HG03159 (cell line): ENCODE measurements around the gene TARS2.

Experiments used
- ATAC-seq: cut with Tn5 transposase; IDR thresholded peaks from one replicate; pipeline ENCODE4 v1.9.1; 2021; ENCODE audit warnings: mild to moderate bottlenecking, moderate library complexity; ENCODE audit not compliant: unreplicated experiment

Gene TARS2

DNA sequence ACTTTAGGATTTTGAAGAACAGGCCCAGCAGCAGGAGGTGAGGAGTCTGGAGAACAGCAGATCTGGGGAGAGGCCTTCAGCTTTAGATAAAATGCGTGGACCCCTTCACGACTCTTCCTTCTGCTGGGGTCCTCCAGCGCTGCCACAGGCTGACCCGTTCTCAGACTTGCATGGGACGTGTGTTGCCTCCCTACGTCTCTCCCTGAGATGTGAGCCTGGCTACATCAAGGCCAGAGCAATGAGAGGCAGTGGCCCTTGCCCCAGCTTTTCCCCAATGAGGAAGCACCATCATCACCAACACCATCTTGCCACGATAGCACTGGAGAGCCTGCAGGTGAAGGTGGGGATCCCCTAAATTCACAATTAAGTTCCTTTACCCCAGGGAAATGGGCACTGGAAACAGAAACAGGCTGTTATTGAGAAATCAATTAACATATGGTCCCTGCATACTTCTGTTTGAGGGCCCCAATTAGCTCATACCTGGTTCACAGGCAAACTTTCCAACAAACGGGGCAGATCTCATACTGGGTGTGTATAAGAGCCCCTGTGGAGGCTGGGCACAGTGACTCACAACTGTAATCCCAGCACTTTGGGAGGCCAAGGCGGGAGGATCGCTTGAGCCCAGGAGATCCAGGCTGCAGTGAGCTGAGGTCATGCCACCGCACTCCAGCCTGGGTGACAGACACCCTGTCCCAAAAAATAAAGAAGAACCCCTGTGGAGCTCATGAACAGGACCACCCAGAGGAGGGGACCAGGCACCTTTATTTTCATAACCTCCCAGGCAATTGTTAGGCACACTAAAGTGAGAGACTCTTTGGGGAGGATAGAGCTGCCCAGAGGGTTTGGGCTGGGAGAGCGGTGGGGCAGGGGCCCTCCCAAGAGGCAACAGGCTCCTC lies 49.9 kb downstream of the TARS2 start:
- ATAC-seq: no peak

DNA sequence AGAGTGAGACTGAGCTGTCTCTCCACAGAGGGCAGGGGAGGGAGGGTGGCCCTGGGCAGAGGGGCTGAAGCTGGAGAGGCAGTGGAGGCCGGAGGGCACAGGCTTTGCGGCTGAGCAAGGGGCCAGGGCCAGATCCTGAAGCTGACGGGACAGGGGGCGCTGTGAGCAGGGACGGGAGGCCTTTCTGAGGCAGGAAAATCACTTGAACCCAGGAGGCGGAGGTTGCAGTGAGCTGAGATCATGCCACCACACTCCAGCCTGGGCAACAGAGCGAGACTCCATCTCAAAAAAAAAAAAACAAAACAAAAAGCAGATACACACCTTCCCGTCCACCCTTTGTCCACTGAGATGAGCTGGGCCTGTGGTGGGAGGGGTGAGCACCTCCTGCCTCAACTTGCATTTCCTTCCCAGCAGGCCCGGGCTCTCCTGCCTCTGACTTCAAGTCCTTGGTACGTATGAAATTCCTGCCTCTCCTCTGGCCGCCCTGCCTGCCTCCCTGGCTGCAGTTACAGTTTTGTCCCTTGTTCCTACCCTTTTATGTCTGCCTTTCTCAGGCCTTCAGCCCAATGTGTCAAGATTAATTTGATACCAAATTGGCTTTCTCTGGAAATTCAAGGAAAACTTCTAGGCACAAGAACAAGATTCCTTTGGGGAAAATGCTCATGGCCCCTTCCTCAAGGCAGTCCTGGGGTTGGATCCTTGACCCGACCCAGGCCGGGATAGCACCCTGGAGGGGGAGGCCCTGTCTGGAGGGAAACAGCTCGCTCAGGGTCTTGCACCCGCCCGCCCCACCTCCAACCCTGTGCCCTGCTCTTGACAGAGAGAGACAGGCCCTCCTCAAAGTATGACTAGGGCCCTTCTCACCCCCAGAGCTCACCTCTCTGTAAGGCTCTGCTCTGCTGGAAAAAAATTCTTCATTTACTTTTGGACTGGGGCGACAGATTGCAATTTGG lies 50.8 kb downstream of the TARS2 start:
- no peak for ATAC-seq

DNA sequence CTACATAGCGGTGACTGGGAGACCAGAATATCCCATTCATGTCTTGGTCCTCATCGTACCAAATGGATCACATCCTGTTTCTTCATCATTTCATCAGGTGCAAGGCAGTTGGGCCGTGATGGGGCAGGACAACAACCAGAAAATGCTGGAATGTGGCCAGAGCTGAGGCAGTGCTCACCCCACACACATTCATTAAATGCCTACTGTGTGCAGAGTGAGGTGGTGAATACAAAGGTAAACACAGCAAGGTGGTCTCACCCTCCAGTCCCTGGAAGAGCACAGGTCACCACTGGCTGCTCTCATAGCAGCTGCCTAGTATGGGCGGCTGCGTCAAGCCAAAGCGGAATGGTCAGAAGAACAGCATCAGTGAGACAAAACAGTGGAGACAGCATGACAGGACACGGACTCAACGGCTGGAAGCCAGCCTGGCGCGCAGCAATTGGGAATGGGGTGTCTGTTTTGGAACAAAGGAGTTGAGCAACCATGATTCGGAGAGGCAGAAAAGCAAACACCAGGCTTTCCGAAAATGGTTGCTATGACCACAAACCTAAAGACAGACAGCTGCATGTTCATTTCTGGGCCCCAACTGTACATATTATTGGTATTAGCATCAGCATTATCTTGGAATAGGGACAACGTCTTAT lies 56.4 kb downstream of the TARS2 start:
- no peak for ATAC-seq

DNA sequence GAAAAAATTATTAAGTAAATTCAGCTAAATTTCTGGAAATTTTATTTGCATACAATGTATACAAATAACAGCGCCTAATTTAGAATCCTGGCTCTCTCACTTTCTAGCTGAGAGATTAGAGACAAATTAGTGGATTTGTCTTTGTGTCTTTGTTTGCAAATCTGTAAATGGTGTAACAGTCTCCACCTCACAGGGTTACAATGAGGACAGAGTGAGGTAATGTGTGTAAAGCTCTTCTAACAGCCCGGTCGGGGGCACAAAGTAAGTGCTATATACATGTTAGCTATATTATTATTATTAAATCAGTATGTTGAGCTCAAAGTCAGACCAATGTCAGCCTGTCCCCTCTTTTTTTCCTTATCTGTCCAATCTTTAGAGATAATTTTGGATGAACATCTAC lies 57.0 kb downstream of the TARS2 start:
- no peak for ATAC-seq

DNA sequence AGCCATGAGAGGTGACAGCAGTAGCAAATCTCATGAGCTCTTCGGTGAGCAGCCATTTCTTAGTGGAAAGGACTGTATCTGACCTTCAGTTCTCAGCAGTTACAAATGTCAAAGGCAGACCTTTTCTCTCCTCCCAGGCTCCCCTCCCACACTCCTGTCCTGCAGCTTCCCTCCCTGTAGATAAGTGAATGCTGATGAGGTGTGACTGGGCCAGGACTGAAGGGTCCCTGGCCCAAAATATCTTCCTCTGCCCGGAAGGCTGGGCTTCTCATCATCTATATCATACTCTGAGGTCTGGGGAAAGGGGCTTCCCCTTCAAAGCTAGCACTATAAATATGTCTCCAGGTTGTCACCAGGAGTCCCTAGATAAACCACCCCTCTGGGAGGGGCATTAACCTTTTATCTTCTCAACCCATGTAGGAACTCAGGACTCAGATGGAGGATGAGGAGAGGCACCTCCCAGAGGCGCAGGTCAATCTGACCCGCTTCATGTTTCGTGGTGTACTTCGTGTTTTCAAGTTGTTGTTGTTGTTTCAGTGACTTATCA lies 58.3 kb downstream of the TARS2 start:
- ATAC-seq: no peak

DNA sequence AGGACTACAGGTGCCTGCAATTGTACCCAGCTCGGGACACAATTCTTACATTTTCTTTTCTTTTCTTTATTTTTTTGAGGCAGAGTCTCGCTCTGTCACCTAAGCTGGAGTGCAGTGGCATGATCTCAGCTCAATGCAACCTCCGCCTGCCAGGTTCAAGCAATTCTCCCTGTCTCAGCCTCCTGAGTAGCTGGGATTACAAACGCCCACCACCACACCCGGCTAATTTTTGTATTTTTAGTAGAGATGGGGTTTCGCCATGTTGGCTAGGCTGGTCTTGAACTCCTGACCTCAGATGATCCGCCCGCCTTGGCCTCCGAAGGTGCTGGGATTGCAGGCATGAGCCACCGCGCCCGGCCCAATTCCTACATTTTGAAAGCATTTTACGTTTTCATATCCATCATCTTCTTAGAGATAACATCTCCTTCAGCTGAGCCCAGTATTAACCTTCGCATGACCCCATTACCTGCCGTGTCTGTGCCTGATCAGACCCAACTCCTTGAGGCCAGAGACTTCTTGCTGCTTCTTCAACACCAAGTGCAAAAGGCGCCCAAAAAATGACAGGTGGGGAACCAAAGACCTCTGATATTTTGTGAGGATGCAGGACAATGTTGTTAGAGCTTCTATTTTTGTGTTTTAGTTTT lies 59.2 kb downstream of the TARS2 start:
- no peak for ATAC-seq

DNA sequence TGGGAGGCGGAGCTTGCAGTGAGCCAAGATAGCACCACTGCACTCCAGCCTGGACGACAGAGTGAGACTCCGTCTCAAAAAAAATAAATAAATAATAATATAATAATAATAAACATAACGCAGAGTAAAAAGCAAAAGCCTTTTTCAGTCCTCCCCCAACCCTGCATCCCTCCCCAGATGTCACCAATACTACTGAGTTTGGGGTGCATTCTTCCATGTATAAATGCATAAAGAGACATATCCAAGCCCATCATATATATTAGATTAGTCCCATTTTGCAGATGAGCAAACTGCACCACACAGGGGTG lies 61.1 kb downstream of the TARS2 start:
- ATAC-seq: no peak

DNA sequence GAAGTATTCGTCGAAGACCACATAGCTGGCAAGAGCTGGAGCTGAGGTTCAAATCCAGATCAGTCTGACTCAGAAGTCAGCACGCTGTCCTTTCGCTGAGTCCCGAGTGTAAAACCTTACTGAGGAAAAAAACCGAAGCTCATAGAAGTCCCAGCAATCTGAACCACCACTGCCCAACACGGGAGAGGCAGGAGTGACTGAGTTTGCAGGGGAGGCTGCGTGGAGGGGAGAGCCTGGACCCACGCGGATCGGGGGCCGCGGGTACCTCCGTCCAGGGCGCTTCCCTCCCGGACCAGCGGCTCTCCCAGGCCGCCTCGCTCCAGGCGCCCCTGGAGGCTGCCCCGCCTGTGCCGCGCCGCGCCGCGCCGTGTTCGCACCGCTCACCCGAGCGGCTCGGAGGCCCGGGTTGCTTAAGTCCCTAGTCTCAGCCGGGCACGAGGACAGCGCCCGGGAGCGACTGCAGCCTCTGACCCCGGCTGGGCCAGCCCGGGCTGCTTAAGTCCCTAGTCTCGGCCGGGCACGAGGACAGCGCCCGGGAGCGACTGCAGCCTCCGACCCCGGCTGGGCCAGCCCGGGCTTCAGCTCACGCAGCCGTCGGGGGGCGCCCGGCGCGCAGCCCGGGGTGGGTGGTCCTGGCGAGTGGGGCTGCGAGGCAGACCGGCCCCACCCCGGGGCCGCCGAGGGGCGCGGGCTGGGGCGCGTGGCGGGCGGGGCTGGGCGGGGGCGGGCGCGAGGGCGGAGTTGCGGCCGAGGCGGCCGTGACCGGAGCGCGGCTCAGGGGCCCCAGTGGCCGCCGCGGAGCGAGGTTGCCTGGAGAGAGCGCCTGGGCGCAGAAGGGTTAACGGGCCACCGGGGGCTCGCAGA lies 61.6 kb downstream of the TARS2 start, which contains the start of gene ADAMTSL4:
Gene ADAMTSL4, plus strand, starts transcription at position 777 of the 864 bp plus-strand sequence. CDS start 2,881 bp downstream, outside the sequence.
- no peak for ATAC-seq

DNA sequence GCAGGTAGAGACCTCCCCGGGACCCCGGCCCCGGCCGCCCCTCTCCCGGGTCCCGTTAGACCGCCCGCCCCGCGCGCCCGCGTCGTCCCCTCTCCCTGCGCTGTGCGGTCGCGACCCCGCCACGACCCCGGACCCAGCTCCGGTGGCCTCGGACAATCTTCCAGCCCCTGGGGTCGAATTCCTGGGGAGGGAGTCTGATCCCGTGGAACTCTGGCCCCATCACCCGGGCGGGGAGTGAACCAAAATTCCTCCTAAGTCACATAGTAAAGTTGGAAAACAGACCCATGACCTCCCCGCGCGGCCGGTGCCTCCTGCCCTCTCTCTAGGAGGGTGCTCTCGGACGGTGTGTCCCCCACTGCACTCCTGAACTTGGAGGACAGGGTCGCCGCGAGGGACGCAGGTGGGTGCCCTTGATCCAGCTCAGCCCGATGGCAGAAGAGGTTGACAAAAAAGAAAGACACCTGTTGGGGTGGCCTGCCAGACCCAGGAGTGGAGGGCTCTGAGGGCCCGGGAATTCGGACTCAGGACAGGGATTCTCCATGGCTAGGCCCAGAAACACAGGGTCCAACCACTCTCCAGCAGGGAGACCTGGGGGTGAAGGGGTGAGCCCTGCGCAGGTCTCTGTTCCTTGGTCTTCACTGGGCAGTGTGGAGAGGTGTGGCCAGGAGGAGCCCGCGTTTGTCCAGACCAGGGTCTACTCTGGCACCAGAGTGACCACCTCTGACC lies 62.4 kb downstream of the TARS2 start:
- ATAC-seq: no peak

DNA sequence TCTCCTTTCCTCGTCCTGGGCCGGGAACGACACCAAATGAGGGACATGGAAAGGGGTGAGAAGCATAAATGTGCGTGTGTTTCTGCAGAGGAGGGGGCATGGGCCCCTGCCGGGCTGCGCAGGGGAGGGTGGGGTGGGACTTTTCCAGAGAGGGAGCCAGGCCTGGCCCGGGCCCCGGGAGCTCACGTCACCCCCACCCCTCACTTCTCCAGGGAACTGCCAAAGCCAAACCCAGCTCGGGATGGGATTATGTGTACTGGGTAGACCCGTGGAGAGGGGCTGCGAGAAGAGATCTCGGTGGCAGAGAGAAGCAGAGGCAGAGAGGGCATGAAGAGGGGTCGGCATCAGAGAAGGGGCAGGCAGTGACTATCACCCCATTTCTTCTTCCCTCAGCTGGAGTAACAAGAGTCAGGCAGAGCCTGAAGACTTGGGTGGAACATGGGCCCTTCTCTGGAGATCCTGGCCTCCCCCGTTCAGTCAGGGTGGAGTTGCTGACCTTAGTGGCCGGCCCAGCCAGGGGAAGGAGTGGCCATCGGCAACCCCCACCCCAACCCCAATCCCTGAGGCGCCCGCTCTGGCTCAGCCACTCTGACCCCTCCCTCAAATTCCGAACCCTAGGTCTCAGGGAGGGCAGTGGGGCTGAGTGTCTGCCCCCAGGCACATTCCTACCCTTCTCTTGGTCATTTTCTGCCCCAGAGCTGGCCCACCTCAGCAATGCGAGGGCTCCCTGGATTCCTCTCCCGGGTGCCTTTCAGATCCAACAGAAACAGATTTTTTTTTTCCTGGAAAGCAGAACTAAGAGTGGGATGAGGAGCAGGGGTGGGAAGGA lies 63.2 kb downstream of the TARS2 start:
- ATAC-seq: no peak

DNA sequence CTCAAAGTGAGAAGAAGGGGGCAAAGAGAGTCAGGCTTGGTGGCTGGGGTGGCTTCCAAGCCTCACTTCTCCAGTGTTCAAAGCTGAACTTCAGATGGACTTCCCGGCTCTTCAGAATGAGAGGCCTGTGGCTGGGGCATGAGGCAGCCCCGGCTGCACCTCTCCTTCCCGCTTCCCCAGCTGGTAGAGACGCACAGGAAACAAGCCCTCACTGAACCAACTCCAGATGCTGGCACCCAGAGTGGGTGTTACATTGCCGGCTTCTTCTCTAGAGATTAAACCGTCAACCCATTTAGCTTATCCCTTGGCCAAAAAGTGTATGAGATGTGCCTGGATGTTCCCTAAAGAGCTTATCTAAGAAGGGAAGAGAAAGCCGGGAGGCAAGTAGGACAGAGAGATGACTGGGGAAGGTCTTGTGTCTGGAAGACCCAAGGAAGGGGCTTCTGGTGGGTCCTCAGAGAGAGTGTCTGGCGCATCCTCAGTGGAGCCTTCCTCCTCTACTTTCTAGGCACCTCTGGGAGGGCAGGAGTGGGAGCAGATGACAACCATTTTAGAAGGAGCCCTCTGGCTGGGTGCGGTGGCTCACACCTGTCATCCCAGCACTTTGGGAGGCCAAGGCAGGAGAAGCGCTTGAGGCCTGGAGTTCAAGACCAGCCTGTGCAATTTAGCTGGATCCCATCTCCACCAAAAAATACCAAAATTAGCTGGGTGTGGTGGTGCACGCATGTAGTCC lies 64.0 kb downstream of the TARS2 start:
- ATAC-seq: no peak

DNA sequence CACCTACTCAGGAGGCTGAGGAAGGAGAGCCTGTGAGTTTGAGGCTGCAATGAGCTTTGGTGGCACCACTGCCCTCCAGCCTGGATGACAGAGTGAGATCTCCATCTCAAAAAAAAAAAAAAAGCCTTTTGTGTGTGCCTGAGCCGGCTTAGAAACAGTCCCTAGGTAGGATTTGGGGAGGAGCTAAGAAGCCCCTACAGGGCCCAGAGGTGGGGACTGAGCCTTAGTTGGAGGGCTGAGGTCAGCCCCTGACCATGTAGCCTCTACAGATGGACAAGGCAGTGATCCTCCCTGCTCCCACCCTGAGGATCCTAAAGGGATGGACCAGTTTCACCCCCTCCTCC lies 64.5 kb downstream of the TARS2 start:
- no peak for ATAC-seq

DNA sequence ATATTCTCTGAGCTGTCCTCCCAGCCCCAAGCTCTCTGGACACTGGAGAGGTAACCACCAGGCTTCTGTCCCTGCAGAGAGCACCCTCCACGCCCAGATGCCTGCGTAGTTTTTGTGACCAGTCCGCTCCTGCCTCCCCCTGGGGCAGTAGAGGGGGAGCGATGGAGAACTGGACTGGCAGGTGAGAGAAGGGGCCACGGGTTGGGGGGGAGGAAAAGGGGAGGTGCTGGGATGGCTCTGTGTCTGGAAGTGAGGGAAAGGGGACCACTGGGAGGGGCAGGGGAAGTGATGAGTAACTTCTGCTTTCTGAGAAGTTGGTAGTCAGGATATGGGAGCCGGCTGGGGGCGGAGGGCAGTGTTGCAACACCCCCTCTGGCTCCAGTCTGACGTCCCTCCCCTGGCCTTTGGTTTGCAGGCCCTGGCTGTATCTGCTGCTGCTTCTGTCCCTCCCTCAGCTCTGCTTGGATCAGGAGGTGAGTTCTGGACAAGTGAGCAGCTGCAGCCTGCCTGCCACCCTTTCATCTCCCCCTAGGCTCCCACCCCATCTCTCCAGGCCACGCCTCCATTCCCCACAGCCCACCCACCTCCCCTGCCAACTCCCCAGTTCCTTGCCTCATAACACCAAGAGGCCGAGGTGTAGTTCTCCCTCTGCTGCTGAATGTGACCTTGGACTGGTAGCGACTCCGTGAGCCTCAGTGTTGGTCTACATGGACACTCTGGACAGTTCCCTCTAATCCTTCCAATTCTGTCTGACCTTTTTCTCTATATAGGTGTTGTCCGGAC lies 65.1 kb downstream of the TARS2 start:
- no peak for ATAC-seq

DNA sequence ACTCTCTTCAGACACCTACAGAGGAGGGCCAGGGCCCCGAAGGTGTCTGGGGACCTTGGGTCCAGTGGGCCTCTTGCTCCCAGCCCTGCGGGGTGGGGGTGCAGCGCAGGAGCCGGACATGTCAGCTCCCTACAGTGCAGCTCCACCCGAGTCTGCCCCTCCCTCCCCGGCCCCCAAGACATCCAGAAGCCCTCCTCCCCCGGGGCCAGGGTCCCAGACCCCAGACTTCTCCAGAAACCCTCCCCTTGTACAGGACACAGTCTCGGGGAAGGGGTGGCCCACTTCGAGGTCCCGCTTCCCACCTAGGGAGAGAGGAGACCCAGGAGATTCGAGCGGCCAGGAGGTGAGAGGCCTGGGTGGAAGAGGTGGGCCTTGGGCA lies 65.7 kb downstream of the TARS2 start:
- ATAC-seq: no peak

DNA sequence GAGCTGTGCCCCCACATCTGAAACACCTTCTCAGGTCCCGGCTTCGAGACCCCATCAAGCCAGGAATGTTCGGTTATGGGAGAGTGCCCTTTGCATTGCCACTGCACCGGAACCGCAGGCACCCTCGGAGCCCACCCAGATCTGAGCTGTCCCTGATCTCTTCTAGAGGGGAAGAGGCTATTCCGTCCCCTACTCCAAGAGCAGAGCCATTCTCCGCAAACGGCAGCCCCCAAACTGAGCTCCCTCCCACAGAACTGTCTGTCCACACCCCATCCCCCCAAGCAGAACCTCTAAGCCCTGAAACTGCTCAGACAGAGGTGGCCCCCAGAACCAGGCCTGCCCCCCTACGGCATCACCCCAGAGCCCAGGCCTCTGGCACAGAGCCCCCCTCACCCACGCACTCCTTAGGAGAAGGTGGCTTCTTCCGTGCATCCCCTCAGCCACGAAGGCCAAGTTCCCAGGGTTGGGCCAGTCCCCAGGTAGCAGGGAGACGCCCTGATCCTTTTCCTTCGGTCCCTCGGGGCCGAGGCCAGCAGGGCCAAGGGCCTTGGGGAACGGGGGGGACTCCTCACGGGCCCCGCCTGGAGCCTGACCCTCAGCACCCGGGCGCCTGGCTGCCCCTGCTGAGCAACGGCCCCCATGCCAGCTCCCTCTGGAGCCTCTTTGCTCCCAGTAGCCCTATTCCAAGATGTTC lies 66.3 kb downstream of the TARS2 start:
- no peak for ATAC-seq

DNA sequence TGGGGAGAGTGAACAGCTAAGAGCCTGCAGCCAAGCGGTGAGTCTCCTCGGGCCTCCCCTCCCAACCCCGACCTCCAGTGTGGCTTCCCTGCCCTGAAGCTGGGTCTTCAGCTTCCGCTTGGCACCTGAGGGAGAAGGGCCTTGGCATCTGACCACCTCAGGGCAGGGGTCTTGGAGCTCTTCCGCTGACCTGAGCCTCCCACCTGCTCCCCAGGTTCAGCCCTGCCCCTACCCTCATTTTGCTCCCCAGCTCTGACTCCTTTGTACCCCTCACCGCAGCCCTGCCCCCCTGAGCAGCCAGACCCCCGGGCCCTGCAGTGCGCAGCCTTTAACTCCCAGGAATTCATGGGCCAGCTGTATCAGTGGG lies 66.8 kb downstream of the TARS2 start:
- ATAC-seq: no peak
